ENCODE data around the gene NPFFR1. TPM values are rescaled to one million over a fixed set of nuclear protein-coding genes. Genes with fewer than 3 reads are reported as not detected.

The NPFFR1 gene
- total and polyA plus RNA-seq, 10 of the 15 experiments (the other 5 are each of a cell fraction or from before 2014, with no cell fraction given): 0.03 TPM; not detected in 9

DNA sequence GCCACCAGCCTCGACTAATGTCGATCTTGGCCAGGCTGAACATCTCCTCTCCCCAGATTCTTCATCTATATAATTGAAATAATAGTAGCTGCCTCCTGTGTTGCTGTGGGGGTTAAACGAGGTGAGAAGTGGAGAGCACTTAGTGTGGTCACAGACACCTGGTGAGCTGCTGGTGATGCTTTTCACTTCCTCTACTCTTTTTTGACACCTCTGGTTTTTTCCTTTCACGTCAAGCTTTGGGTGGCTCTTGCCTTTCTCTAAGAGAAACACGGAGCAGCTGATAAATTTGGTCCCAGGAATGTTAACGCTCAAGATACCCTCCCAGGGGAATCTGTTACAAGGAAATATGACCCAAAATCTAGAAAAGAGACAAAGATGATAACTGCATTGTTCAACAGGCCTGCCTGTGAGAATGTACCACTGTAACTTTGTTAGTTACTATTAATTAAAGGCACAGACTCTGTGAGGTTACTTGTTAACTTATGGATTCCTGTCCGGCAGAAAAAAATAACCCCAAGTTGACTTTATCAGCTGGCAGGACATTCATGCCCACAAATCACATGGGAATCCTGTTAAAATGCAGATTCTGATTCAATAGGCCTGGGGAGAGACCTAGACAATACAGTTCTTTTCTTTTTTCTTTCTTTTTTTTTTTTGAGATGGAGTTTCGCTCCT lies 9.5 kb upstream of the NPFFR1 start (continued):
- TF ChIP-seq ZBTB40 (IDR thresholded peaks at IDR 0.05; ENCODE audit: borderline replicate concordance): no peak
- no peak for TF ChIP-seq PBX3 (IDR thresholded peaks at IDR 0.05; ENCODE audit: insufficient replicate concordance, low read depth, low read length)
- no peak for TF ChIP-seq SREBF2 (IDR thresholded peaks at IDR 0.05; ENCODE audit: low read length)
- TF ChIP-seq, protein P1, sequence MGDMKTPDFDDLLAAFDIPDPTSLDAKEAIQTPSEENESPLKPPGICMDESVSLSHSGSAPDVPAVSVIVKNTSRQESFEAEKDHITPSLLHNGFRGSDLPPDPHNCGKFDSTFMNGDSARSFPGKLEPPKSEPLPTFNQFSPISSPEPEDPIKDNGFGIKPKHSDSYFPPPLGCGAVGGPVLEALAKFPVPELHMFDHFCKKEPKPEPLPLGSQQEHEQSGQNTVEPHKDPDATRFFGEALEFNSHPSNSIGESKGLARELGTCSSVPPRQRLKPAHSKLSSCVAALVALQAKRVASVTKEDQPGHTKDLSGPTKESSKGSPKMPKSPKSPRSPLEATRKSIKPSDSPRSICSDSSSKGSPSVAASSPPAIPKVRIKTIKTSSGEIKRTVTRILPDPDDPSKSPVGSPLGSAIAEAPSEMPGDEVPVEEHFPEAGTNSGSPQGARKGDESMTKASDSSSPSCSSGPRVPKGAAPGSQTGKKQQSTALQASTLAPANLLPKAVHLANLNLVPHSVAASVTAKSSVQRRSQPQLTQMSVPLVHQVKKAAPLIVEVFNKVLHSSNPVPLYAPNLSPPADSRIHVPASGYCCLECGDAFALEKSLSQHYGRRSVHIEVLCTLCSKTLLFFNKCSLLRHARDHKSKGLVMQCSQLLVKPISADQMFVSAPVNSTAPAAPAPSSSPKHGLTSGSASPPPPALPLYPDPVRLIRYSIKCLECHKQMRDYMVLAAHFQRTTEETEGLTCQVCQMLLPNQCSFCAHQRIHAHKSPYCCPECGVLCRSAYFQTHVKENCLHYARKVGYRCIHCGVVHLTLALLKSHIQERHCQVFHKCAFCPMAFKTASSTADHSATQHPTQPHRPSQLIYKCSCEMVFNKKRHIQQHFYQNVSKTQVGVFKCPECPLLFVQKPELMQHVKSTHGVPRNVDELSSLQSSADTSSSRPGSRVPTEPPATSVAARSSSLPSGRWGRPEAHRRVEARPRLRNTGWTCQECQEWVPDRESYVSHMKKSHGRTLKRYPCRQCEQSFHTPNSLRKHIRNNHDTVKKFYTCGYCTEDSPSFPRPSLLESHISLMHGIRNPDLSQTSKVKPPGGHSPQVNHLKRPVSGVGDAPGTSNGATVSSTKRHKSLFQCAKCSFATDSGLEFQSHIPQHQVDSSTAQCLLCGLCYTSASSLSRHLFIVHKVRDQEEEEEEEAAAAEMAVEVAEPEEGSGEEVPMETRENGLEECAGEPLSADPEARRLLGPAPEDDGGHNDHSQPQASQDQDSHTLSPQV (IDR thresholded peaks at IDR 0.05): no peak
- no peak for TF ChIP-seq NFYB (IDR thresholded peaks at IDR 0.05; ENCODE audit: insufficient read depth, low read depth, low read length)
- TF ChIP-seq PAX5 (IDR thresholded peaks at IDR 0.05; ENCODE audit: borderline replicate concordance, low read depth, low read length): peak; percentile 41; the same call in 1 of the 2 replicates
- peak; percentile 86 for TF ChIP-seq MTA2 (IDR thresholded peaks at IDR 0.05; ENCODE audit: low read depth)
- TF ChIP-seq, protein P2, sequence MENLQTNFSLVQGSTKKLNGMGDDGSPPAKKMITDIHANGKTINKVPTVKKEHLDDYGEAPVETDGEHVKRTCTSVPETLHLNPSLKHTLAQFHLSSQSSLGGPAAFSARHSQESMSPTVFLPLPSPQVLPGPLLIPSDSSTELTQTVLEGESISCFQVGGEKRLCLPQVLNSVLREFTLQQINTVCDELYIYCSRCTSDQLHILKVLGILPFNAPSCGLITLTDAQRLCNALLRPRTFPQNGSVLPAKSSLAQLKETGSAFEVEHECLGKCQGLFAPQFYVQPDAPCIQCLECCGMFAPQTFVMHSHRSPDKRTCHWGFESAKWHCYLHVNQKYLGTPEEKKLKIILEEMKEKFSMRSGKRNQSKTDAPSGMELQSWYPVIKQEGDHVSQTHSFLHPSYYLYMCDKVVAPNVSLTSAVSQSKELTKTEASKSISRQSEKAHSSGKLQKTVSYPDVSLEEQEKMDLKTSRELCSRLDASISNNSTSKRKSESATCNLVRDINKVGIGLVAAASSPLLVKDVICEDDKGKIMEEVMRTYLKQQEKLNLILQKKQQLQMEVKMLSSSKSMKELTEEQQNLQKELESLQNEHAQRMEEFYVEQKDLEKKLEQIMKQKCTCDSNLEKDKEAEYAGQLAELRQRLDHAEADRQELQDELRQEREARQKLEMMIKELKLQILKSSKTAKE (IDR thresholded peaks at IDR 0.05; ENCODE audit: low read depth, poor library complexity, severe bottlenecking): peak; percentile 50
- no peak for TF ChIP-seq POLR2AphosphoS2 (IDR thresholded peaks at IDR 0.05; ENCODE audit: low read depth, low read length)
- TF ChIP-seq NBN (IDR thresholded peaks at IDR 0.05): 0 out of 2 replicates have a peak, but pooled peaks have one; percentile 49
- TF ChIP-seq BHLHE40 (IDR thresholded peaks at IDR 0.05; ENCODE audit: borderline replicate concordance in 1 of 2, low read depth in 2 of 2, low read length in 1 of 2): peak; percentile 5 to 39; a peak in 1 of 4 replicates
- peak; percentile 69 for TF ChIP-seq MEF2B (IDR thresholded peaks at IDR 0.05; ENCODE audit: partially characterized antibody, poor library complexity, severe bottlenecking)
- no peak for TF ChIP-seq RAD21 (IDR thresholded peaks at IDR 0.05; ENCODE audit: insufficient read depth, low read depth, low read length)
- TF ChIP-seq NR2F1 (conservative IDR thresholded peaks at IDR 0.05): peak; percentile 20; the same call in 1 of the 2 replicates
- TF ChIP-seq NFYA (IDR thresholded peaks at IDR 0.05; ENCODE audit: borderline replicate concordance, low read depth, low read length): no peak
- TF ChIP-seq EP300 (IDR thresholded peaks at IDR 0.05; ENCODE audit: borderline replicate concordance in 1 of 2, control insufficient read depth in 1 of 2, low read depth in 2 of 2, low read length in 2 of 2): peak; percentile 77 to 84; a peak in 3 of 4 replicates
- TF ChIP-seq NFIC (IDR thresholded peaks at IDR 0.05; ENCODE audit: low read depth, low read length): no peak
